ENCODE data around the gene FIG4. TPM values are rescaled to one million over a fixed set of nuclear protein-coding genes. Genes with fewer than 3 reads are reported as not detected.
"Not testable (repeated sequence)": the region's sequence is repeated elsewhere in the genome, so short reads cannot be mapped to it uniquely, and the experiment has no call there.

The FIG4 gene
- total RNA-seq, 1 experiment from 2014 or later, result 9.6 TPM

DNA sequence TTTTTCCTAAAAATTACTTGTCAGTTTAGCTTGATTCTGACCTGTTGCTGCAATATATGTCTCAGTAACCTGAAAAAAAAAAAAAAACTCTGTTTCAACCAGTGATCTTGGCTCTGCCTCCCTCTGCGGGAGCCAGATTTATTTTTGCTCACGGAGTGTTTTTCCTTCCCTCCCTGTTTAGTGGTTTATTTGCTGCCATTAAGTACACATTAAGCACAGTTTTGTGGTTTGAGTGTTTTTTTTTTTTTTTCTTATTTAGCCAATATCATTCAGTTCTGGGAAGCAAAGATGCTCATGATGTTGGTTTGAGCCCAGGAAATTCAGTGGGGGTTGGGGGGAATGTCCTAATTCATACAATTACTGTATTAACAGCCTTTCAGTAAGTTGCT is 176.9 kb downstream of the FIG4 start:
- Histone ChIP-seq H3K9me3 (replicated peaks) (no peaks in the 10 kb centered on the region), H3K27me3 (replicated peaks) (0 out of 2 replicates have a peak, but pooled peaks cover 3% of the 10 kb centered on the region), H3K36me3 (no peaks in the 10 kb centered on the region), H3K27ac (no peak overlapping the region), H3K4me1 (replicated peaks) (no peaks in the 10 kb centered on the region), H3K4me3 (no peak overlapping the region)
- no peak for DNase-seq (ENCODE audit: low read depth in 1 of 2, low spot score in 2 of 2)

DNA sequence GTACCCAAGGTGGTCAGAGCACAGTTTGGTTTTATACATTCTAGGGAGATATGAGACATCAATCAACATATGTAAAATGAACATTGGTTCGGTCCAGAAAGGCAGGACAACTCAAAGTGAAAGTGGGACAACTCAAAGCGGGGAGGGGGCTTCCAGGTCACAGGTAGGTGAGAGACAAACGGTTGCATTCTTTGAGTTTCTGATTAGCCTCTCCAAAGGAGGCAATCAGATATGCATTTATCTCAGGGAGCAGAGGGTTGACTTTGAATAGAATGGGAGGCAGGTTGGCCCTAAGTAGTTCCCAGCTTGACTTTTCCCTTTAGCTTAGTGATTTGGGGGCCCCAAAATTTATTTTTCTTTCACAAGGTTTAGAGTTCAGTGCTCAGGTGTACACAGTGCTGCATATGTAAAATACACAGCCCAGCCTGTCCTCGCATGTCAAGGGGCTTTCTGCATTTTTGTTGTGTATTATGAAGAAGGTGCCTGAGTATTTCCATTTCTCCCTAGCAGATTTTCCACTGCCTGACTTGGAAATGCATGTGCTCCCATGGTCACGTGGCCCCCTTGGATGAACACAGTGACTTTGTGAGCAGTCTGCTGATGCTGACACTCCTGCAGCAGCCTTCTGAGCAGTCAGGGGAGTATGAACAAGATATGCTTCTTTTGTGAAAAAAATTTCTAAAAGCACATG is 178.4 kb downstream of the FIG4 start:
- not testable (repeated sequence) for H3K36me3 ChIP-seq; H3K27ac ChIP-seq; H3K4me3 ChIP-seq; H3K27me3 ChIP-seq (replicated peaks); DNase-seq (ENCODE audit: low read depth in 1 of 2, low spot score in 2 of 2); H3K4me1 ChIP-seq (replicated peaks); H3K9me3 ChIP-seq (replicated peaks)

DNA sequence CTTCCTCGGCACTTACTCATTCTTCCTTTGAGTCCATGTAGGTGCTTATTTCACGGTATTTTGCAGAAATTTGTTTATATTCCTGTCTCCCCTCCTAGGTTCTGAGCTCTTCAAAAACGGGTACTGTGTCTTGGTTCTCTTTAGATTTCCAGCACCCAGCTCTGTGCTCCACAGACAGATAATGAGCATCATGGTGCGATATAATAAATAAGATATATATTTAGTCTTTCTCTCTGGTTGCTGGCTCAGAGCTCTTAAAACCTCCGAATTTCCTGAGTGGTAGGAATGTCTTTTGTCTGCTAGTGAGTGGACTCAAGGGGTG is 179.0 kb downstream of the FIG4 start:
- H3K27me3 ChIP-seq (replicated peaks), result 0 out of 2 replicates have a peak, but pooled peaks cover 3% of the 10 kb centered on the region

DNA sequence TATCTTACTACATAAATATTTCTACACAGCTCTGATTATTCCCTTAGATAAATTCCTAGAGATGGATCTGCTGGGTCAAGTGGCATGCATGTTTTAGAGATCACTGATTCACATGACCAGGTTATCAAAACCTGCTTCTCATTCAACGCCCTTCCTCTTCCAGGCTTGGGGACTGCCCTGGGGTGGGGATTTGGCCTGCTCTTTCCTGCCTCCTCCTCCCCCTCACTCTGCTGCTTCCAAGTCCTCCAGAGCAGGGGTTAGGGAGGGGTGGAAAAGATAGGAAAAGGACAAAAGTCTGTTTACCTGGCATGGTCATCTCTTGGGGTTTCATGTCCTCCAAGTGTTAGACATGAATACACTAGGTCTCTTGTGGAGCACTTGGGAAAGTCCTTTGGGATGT is 181.5 kb downstream of the FIG4 start:
- Histone ChIP-seq H3K27ac (no peak overlapping the region), H3K4me1 (replicated peaks) (no peaks in the 10 kb centered on the region), H3K9me3 (replicated peaks) (no peaks in the 10 kb centered on the region), H3K4me3 (no peak overlapping the region), H3K27me3 (replicated peaks) (0 out of 2 replicates have a peak, but pooled peaks cover 2% of the 10 kb centered on the region), H3K36me3 (no peaks in the 10 kb centered on the region)
- no peak for DNase-seq (ENCODE audit: low read depth in 1 of 2, low spot score in 2 of 2)

More for the DNA sequence above, 179.0 kb downstream of the FIG4 start:
- H3K9me3 ChIP-seq (replicated peaks), result no peaks in the 10 kb centered on the region
- H3K27ac ChIP-seq, result no peak overlapping the region
- DNase-seq (ENCODE audit: low read depth in 1 of 2, low spot score in 2 of 2), result no peak
- H3K4me1 ChIP-seq (replicated peaks), result no peaks in the 10 kb centered on the region
- H3K4me3 ChIP-seq, result no peak overlapping the region
- H3K36me3 ChIP-seq, result no peaks in the 10 kb centered on the region

DNA sequence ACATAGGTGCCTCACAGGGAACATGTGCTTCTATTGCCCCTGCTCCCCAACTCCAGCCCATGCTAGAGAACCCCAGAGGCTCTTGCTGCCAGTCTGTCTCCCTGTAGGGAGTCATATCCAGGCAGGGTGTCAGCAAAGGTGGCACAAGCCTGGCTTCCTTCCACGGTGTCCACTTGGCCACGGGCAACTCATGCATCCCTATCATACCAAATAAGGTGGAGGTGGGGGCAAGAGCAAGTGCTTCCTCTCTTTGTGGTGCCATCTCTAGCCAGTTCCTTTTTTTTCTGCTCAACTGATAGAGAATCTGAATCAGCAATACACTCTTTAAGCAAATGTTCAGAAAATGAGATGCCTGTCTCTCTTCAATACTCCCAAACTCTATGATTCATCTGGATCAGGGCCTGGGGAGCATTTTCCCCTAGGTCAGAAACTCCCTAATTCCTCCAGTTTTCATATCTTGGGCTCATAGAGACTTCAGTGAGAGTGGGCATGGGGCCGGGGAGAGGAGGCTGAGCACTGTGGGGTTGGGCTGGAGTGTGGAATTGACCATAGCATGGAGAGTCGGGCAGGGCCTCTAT is 182.0 kb downstream of the FIG4 start:
- H3K4me1 ChIP-seq (replicated peaks), result no peaks in the 10 kb centered on the region
- H3K27ac ChIP-seq, result no peak overlapping the region
- DNase-seq (ENCODE audit: low read depth in 1 of 2, low spot score in 2 of 2), result no peak
- no peaks in the 10 kb centered on the region for H3K9me3 ChIP-seq (replicated peaks)
- no peaks in the 10 kb centered on the region for H3K27me3 ChIP-seq (replicated peaks)
- H3K4me3 ChIP-seq, result no peak overlapping the region
- H3K36me3 ChIP-seq, result no peaks in the 10 kb centered on the region

DNA sequence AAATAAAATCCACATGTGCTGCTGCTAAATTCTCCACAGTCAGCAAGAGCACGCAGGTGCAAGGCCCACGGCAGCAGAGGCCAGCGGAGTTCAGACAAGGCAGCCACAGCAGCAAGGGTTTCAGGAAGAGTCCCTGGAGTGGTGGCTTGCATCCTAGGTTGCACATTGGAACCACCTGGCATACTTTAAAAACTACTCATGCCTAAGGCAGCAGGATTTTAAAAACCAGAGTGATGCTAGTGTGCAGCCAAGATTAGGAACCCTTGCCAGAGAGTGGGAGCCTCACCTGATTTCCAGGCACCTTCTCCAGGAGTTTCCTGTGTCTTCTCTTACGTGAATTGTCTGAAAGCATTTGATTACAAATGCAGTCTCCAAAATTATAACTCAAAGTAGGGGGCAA is 183.0 kb downstream of the FIG4 start:
- Histone ChIP-seq H3K4me1 (replicated peaks) (no peaks in the 10 kb centered on the region), H3K36me3 (no peaks in the 10 kb centered on the region), H3K27me3 (replicated peaks) (no peaks in the 10 kb centered on the region), H3K4me3 (no peak overlapping the region), H3K27ac (no peak overlapping the region), H3K9me3 (replicated peaks) (0 out of 2 replicates have a peak, but pooled peaks cover 2% of the 10 kb centered on the region)
- no peak for DNase-seq (ENCODE audit: low read depth in 1 of 2, low spot score in 2 of 2)

DNA sequence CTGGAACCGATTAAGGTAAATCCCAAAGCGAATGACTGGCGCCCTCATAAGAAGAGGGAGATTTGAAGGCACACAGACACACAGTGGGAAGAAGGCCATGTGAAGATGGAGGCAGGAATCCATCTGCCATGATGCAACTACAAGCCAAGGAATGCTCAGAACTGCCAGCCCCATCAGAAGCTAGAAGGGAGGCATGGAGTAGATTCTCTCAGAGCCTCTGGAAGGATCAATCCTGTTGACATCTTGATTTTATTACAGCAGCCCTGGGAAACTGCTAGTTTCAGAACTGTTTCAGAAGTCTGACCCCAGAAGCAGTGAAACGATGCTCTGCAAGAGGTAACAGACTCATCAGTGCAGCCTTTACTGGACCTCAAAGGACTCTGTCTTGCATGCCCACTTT is 183.5 kb downstream of the FIG4 start:
- Histone ChIP-seq H3K27ac (no peak overlapping the region), H3K9me3 (replicated peaks) (0 out of 2 replicates have a peak, but pooled peaks cover 2% of the 10 kb centered on the region), H3K36me3 (no peaks in the 10 kb centered on the region), H3K27me3 (replicated peaks) (no peaks in the 10 kb centered on the region), H3K4me1 (replicated peaks) (no peaks in the 10 kb centered on the region), H3K4me3 (no peak overlapping the region)
- no peak for DNase-seq (ENCODE audit: low read depth in 1 of 2, low spot score in 2 of 2)

Other genes with a start within 250 kb of the FIG4 start
- gene MICAL1, start 235.5 kb upstream of the FIG4 start, total RNA-seq (2014; rRNA removed; shearing (Covaris generic)), result 45.7 and 51.9 TPM in 2 replicates
- 11.2 and 16.7 TPM in 2 replicates for gene ZBTB24, start 208.1 kb upstream of the FIG4 start, total RNA-seq (2014; rRNA removed; shearing (Covaris generic))
- 2.1 and 2.2 TPM in 2 replicates for gene AK9, start 94 bp upstream of the FIG4 start, total RNA-seq (2014; rRNA removed; shearing (Covaris generic))